Suppressor macrophage (primary cell): ENCODE measurements around the gene FOXK1.
A peak's percentile ranks its signal among the peaks of the same experiment; 100 is the strongest.
"Not testable (repeated sequence)": the region's sequence is repeated elsewhere in the genome, so short reads cannot be mapped to it uniquely, and the experiment has no call there.

Experiments used
- DNase-seq, 4 experiments: peaks; one replicate each; pipeline ENCODE4 v3.0.0-alpha.2; 2020 to 2022

The FOXK1 gene

GRCh38 chr7:4667776-4668509 is 14.2 kb upstream of the FOXK1 start:
- DNase-seq: no peak

- no peak for DNase-seq
Observed at GRCh38 chr7:4668510-4668847, 13.6 kb upstream of the FOXK1 start.

- DNase-seq: no peak
Observed at GRCh38 chr7:4670791-4671190, 11.3 kb upstream of the FOXK1 start.

DNA sequence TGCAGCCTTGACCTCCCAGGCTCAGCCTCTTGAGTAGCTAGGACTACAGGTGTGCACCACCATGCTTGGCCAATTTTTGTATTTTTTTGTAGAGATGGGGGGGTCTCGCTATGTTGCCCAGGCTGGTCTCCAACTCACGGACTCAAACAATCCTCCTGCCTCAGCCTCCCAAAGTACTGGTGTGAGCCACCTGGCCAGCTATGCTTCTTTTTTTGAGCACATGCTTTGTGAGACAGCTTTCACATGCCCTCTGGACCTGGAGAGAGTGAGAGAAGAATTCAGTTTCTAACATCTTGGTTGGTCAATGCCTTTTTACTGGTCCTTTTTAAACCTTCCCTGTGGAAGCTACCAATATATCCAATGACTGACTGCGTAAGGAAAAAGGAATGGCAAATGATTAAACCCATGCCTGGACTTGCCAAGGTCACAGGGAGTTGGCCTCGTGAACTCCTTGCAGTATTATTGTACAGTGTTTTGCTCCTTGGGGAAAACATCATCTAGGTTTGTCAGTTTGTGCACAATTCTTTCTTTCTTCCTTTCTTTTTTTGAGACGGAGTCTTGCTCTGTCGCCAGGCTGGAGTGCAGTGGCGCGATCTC is 6.2 kb upstream of the FOXK1 start:
- DNase-seq: no peak

DNA sequence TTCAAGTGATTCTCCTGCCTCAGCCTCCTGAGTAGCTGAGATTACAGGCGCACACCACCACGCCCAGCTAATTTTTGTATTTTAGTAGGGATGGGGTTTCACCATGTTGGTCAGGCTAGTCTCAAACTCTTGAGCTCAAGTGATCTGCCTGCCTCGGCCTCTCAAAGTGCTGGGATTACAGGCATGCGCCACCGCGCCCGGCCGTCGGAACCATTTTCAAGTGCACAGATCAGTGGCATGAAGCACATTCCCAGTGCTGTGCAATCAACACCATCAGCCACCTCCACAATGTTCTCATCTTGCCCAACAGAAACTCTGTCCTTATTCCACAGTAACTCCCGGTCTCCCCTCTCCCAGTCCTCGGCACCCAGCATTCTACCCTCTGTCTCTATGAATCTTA is 4.6 kb upstream of the FOXK1 start:
- DNase-seq: not testable (repeated sequence)

- DNase-seq: peak in 1 of 4 experiments; percentile 21
Observed at GRCh38 chr7:4681218-4681851, 760 bp upstream of the FOXK1 start.

DNA sequence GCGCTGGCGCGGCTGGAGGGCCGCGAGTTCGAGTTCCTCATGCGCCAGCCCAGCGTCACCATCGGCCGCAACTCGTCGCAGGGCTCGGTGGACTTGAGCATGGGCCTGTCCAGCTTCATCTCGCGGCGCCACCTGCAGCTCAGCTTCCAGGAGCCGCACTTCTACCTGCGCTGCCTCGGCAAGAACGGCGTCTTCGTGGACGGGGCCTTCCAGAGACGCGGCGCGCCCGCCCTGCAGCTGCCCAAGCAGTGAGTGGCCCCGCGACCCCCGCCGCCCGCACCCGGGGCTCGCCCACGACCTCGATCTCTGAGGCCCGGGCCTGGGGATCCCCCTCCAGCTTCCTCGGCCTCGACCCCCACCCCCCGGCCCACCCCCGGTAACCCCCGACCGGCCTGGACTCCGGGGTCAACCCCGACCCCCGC is 537 bp downstream of the FOXK1 start:
- DNase-seq: peak; percentile 61 to 81 (median 71)

DNA sequence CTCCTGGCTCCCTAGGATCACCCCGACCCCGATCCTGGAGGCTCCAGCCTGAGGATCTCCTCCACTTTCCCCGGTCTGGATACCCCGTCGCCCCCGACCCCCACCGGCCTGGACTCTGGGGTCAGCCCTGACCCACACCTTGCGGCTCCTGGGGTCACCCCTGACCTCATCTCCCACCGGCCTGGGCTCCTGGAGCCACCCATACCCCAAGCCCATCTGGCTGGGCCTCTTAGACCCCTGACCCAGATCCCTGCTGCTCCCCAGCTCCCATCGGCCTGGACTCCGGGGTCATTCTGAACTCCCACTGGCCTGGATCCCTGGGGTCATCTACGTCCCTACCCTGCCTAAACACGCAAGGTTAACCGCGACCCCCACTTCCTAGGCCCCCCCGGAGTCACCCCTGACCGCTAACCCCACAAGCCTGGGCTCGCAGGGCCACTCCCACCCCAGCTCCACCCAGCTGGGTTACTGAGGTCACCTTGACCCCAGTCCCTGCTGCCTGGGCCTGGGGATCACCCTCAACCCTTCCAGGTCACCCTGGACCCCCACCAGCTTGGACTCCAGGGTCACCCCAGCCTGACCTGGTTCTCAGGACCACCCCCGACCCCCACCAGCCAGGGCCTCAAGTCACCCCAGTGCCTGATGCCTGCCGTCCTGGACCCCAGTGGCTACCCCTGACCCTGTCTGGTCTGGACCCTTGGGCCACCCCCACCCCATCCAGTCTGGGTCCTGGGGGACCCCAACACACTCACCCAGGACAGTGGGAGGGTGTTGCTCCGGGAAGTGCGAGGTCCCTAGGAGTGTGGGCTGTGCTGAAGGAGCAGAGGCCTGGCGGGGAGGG is 1.2 kb downstream of the FOXK1 start:
- DNase-seq: peak in 3 of 4 experiments; percentile 29 to 52 (median 31)

- peak; percentile 50 to 72 (median 64) for DNase-seq
Observed at GRCh38 chr7:4683884-4684565, 1.9 kb downstream of the FOXK1 start.

- no peak for DNase-seq
Observed at GRCh38 chr7:4684846-4685245, 2.8 kb downstream of the FOXK1 start.

DNA sequence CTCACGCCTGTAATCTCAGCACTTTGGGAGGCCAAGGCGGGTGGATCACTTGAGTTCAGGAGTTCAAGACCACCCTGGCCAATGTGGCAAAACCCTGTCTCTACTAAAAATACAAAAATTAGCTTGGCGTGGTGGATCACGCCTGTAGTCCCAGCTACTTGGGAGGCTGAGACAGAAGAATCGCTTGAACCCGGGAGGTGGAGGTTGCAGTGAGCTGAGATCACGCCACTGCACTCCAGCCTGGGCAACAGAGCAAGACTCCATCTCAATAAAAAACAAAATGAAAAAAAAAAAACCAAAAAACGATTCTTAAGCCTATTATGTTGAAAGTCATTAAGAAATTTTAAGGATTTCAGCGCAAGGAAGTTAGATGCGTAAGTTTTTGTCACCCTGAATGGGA is 3.6 kb downstream of the FOXK1 start:
- not testable (repeated sequence) for DNase-seq

DNA sequence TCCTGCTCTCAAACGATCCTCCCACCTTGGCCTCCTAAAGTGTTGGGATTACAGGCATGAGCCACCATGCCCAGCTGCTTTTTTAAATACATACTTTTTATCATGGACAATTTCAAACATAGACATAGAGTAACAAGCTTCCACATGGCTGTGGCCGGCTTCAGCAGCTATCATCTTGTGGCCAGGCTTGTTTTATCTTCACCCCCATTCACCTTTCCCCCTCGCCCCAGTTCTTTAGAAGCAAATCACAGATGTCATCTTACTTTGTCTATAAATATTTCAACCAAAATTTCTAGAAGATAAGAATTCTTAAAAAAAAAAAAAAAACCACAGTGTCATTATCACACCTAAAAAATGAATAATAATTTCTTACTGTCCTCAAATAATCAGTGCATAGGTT is 5.9 kb downstream of the FOXK1 start:
- no peak for DNase-seq

GRCh38 chr7:4689151-4689550 is 7.1 kb downstream of the FOXK1 start:
- DNase-seq: no peak

DNA sequence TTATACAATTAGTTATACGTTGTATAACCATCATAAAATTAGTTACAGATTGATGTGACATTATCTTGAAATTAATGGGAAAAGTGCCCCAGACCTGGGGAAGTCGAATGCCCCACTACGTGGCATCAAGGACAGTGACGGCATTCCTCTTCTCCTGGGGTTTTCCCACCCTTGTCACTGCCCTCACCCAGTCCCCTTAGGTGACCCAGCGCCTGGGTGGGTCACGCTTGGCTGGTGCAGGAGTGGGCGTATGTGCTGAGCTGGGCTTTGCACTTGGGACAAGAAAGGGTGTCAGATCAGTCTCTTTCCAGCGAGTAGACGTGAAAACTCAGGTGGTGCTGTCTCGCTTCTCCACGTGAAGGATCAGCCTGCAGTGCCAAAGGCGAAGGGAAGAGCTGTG is 7.6 kb downstream of the FOXK1 start:
- no peak for DNase-seq

GRCh38 chr7:4690953-4691856 is 9.1 kb downstream of the FOXK1 start:
- no peak for DNase-seq

DNA sequence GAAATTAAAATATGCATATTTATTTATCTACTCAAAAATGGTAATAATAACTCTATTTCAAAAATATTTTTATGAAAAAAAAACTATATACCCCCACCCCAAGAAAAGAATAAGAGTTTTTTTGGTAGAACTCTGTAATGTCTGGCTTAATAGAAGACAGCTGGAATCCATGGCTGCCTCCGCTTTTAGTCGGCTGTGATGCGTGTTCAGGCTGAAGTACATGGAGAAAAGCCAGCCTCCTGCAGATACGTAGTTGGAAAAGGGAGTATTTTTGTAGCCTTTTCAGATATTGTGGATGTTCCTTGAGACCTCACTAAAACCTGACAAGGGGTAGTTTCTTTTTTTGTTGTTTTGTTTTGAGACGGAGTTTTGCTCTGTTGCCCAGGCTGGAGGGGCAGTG is 10.0 kb downstream of the FOXK1 start:
- DNase-seq: no peak

DNA sequence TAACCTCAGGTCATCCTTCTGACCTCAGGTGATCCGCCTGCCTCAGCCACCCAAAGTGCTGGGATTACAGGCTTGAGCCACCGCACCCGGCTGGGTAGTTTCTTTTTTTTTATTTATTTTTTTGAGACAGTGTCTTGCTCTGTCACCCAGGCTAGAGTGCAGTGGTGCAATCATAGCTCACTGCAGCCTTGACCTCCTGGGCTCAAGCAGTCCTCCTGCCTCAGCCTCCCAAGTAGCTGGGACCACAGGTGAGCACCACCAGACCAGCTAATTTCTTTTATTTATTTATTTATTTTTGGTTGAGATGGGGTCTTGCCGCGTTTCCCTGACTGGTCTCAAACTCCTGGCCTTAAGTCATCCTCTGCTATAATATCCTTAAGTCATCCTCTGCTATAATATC is 10.5 kb downstream of the FOXK1 start:
- not testable (repeated sequence) for DNase-seq

DNA sequence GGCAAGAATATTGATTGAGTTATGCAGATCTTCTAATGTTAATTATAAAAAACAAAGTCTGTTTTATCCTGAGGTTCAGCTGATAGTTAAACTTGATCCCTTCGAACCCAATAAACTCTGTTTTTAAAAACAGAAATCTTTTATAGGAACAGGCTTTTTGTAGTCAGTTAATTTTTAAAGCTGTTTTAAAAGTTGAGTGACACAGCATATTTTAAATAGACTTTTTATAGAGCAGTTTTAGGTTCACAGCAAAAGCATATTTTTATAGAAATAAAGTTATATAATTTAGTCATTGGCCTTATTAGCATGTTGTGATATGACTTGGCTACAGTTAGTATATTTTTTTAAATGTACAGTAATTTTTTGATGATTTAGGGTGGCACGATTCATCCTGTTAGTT is 11.1 kb downstream of the FOXK1 start:
- no peak for DNase-seq

DNA sequence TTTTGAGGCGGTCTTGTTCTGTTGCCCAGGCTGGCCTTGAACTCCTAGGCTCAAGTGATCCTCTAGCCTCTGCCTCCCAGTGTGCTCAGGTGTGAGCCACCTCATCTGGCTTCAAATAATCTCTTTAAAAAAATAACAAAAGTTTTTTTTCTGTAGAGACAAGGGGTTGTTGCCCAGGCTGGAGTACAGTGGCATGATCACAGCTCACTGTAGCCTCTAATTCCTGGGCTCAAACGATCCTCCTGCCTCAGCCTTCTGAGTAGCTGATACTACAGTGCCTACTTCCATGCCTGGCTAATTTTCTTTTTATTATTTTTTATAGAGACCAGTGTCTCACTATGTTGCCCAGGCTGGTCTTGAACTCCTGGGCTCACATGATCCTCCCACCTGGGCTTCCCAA is 11.7 kb downstream of the FOXK1 start:
- no peak for DNase-seq

DNA sequence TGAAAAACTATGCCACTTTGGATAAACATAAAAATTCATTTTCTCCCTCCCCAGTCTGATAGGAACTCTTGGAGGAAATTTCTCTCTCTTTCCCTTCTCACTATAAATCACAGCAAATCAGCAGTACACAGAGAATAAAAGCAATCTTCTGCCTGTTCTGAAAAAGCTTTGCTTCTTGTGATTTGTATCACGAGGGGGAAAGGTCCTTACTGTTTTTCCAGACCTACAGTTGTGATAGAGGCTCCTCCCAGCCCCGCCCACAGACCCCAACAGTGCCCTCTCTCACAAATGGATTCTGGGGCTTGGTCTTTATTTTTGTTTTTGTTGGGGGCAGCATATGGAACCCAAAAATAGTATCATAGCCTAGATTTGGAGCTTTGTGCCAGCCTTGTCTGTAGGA is 12.2 kb downstream of the FOXK1 start:
- DNase-seq: no peak

DNA sequence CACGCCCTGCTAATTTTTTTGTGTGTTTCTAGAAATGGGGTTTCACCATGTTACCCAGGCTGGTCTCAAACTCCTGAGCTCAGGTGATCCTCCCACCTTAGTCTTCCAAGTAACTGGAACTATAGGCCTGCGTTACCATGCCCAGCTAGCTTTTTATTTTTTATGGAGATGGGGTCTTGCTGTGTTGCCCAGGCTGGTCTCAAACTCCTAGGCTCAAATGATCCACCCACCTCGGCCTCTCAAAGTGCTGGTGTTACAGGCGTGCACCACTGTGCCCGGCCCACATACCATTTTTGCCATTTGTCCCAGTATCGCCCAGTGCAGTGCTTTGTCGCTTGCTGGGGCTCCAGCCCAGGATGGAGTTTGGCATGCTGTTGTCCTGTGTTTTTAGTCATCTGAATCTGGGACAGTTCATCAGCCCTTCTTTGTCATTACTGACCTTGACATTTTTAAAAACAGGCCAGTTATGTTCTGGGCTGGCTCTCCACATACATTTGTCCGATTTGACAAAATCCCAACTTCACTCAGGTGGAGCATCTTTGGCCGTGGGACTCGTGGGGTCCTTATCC is 16.7 kb downstream of the FOXK1 start:
- no peak for DNase-seq
